HEK293T (cell line): ENCODE measurements around the gene ZWILCH.
"Not testable (repeated sequence)": the region's sequence is repeated elsewhere in the genome, so short reads cannot be mapped to it uniquely, and the experiment has no call there.

ENCODE experiments used
- CTCF ChIA-PET: fragments of 350-600 bp; formaldehyde crosslinking; extraction: SDS; loops from one replicate; lab custom pipeline; 2021; ENCODE audit warnings: antibody characterized with exemption, inconsistent platforms; lab: Yijun Ruan, JAX
- POLR2A ChIA-PET: fragments of 350-600 bp; formaldehyde crosslinking; extraction: SDS; loops from one replicate; lab custom pipeline; 2020; ENCODE audit warnings: antibody characterized with exemption, inconsistent platforms; lab: Yijun Ruan, JAX
- DNase-seq: peaks from one replicate; pipeline ENCODE4 v3.0.0; 2012; ENCODE audit warnings: mixed read lengths; ENCODE audit errors: extremely low spot score
- ARNT ChIP-seq: fragments of 450-650 bp; IDR thresholded peaks from 2 replicates; pipeline ENCODE4 v1.6.1; 2017; ENCODE audit warnings: mild to moderate bottlenecking
- BHLHE40 ChIP-seq: fragments of 450-650 bp; IDR thresholded peaks from 2 replicates; pipeline ENCODE4 v1.6.1; 2016; ENCODE audit warnings: mild to moderate bottlenecking, moderate library complexity, borderline replicate concordance
- CTBP1 ChIP-seq: fragments of 450-650 bp; IDR thresholded peaks from 2 replicates; pipeline ENCODE4 v1.6.1; 2016; ENCODE audit warnings: borderline replicate concordance
- ELF4 ChIP-seq: fragments of 450-650 bp; IDR thresholded peaks from 2 replicates; pipeline ENCODE4 v1.6.1; 2017; ENCODE audit warnings: antibody characterized with exemption
- FOXA1 ChIP-seq: fragments of 450-650 bp; IDR thresholded peaks from 2 replicates; pipeline ENCODE4 v1.6.1; 2016; ENCODE audit warnings: mild to moderate bottlenecking
- FOXK2 ChIP-seq: fragments of 450-650 bp; IDR thresholded peaks from 2 replicates; pipeline ENCODE4 v1.6.1; 2016; ENCODE audit warnings: mild to moderate bottlenecking
- FOXM1 ChIP-seq: fragments of 450-650 bp; IDR thresholded peaks from 2 replicates; pipeline ENCODE4 v1.6.1; 2017; ENCODE audit warnings: mild to moderate bottlenecking, borderline replicate concordance
- HDGF ChIP-seq: fragments of 450-650 bp; IDR thresholded peaks from 2 replicates; pipeline ENCODE4 v1.6.1; 2017; ENCODE audit warnings: antibody characterized with exemption, borderline replicate concordance
- L3MBTL2 ChIP-seq: fragments of 450-650 bp; conservative IDR thresholded peaks from 2 replicates; pipeline ENCODE4 v1.6.1; 2016; ENCODE audit warnings: mild to moderate bottlenecking
- LEF1 ChIP-seq: fragments of 450-650 bp; IDR thresholded peaks from 2 replicates; pipeline ENCODE4 v1.6.1; 2017; ENCODE audit warnings: mild to moderate bottlenecking, borderline replicate concordance
- NFRKB ChIP-seq: fragments of 450-650 bp; IDR thresholded peaks from 2 replicates; pipeline ENCODE4 v1.6.1; 2016; ENCODE audit warnings: mild to moderate bottlenecking, moderate library complexity
- SP1 ChIP-seq: fragments of 450-650 bp; IDR thresholded peaks from 2 replicates; pipeline ENCODE4 v1.6.1; 2017
- SUZ12 ChIP-seq: fragments of 450-650 bp; IDR thresholded peaks from 2 replicates; pipeline ENCODE4 v1.6.1; 2016; ENCODE audit warnings: mild to moderate bottlenecking
- TARDBP ChIP-seq: fragments of 450-650 bp; IDR thresholded peaks from 2 replicates; pipeline ENCODE4 v1.6.1; 2016
- ZNF384 ChIP-seq: fragments of 450-650 bp; IDR thresholded peaks from 2 replicates; pipeline ENCODE4 v1.6.1; 2016
- TF ChIP-seq, protein P1 (sequence below): fragments of 450-650 bp; IDR thresholded peaks from 2 replicates; pipeline ENCODE4 v1.6.1; 2016

ZWILCH gene

GRCh38 chr15:66504563-66505429 lies at the start of gene ZWILCH, which contains the start of gene RPL4:
TSS of gene ZWILCH (plus strand) at chr15:66505326. CDS start at chr15:66505339, 13 bp downstream.
TSS of gene RPL4 (minus strand) at chr15:66504855. CDS start at chr15:66504790, 65 bp downstream.
- TF ChIP-seq L3MBTL2 (peak; percentile 67), HDGF (no peak), ELF4 (peak; percentile 94), LEF1 (0 out of 2 replicates have a peak, but pooled peaks have one; percentile 20), ZNF384 (no peak), FOXK2 (peak; percentile 73; the same call in 1 of the 2 replicates), ARNT (peak; percentile 35; the same call in 1 of the 2 replicates), SP1 (peak; percentile 78; the same call in 1 of the 2 replicates), BHLHE40 (no peak), SUZ12 (no peak), FOXA1 (no peak), CTBP1 (peak; percentile 48; the same call in 1 of the 2 replicates), NFRKB (peak; percentile 99), FOXM1 (no peak; the same call in 1 of the 2 replicates), TARDBP (peak; percentile 68; the same call in 1 of the 2 replicates)
- TF ChIP-seq, protein P1, sequence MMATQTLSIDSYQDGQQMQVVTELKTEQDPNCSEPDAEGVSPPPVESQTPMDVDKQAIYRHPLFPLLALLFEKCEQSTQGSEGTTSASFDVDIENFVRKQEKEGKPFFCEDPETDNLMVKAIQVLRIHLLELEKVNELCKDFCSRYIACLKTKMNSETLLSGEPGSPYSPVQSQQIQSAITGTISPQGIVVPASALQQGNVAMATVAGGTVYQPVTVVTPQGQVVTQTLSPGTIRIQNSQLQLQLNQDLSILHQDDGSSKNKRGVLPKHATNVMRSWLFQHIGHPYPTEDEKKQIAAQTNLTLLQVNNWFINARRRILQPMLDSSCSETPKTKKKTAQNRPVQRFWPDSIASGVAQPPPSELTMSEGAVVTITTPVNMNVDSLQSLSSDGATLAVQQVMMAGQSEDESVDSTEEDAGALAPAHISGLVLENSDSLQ = peak; percentile 60; the same call in 1 of the 2 replicates
- CTCF ChIA-PET = interaction anchor here (1.0 kb wide), 1 partner anchor 98 kb away, joined by 3 read pairs; no protein-coding TSS in a partner anchor
- POLR2A ChIA-PET = interaction anchor here (0.6 to 2.5 kb wide), 20 partner anchors 10 to 635 kb away, joined by 3 to 16 read pairs (median 4); partner anchors contain the start of genes LCTL, MEGF11, RAB11A and TIPIN
- DNase-seq = peak; percentile 64

DNA sequence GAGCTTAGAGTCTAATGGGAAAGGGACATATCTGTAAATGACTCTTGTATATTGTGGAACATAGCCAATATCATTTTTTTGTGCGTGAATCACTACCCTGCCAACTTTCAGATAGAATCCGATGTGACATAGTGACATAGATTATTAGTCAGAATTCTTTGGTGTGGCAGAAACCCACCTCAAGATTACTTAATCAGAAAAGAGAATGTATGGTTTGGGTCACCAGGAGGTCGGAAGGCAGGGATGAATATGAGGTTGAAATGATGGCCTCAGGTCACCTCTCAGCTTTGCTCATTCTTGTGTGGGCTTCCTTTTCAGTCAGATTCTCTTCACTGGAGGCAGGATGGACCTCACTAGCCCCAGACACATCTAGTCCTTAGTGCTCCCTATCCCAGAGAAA lies 48.9 kb upstream of the ZWILCH start:
- CTCF ChIA-PET = no interaction called here
- TF ChIP-seq TARDBP = no peak
- no peak for TF ChIP-seq SUZ12
- no peak for TF ChIP-seq FOXK2
- TF ChIP-seq ELF4 = no peak
- TF ChIP-seq BHLHE40 = no peak
- no peak for TF ChIP-seq FOXM1
- TF ChIP-seq SP1 = no peak
- no peak for TF ChIP-seq FOXA1
- no peak for TF ChIP-seq LEF1
- no peak for TF ChIP-seq ZNF384
- TF ChIP-seq HDGF = no peak
- no peak for TF ChIP-seq NFRKB
- TF ChIP-seq, protein P1 = no peak
- no peak for TF ChIP-seq ARNT
- POLR2A ChIA-PET = no interaction called here
- no peak for DNase-seq

GRCh38 chr15:66459818-66460615 lies 45.1 kb upstream of the ZWILCH start:
- POLR2A ChIA-PET = interaction anchor here (1.4 kb wide), 1 partner anchor 28 kb away, joined by 3 read pairs; no protein-coding TSS in a partner anchor
- DNase-seq = no peak

DNA sequence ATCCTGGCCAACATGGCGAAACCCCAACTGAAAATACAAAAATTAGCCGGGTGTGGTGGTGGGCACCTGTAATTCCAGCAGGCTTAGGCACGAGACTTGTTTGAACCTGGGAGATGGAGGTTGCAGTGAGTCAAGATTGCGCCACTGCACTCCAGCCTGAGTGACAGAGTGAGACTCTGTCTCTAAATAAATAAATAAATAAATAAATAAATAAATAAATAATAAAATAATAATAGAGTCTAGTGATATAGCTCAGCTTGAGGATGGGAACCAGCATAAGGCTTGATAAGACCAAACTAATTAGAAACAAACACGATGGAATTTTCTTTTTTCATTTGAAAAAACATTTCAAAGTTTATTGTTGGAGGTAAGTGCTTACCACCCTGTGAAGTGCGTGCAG lies 43.8 kb upstream of the ZWILCH start:
- ChIA-PET CTCF (interaction anchor here (0.7 kb wide), 1 partner anchor 11 kb away, joined by 3 read pairs; no protein-coding TSS in a partner anchor), POLR2A (interaction anchor here (1.3 kb wide), 1 partner anchor 37 kb away, joined by 3 read pairs; no protein-coding TSS in a partner anchor)
- not testable (repeated sequence) for DNase-seq

More at GRCh38 chr15:66459818-66460615, 45.1 kb upstream of the ZWILCH start:
- TF ChIP-seq, protein P1 = no peak
- no peak for TF ChIP-seq BHLHE40
- no peak for TF ChIP-seq L3MBTL2
- TF ChIP-seq FOXM1 = no peak
- TF ChIP-seq TARDBP = no peak
- no peak for TF ChIP-seq ARNT
- no peak for TF ChIP-seq HDGF
- no peak for TF ChIP-seq ELF4
- no peak for TF ChIP-seq LEF1
- no peak for TF ChIP-seq FOXA1
- TF ChIP-seq NFRKB = no peak
- TF ChIP-seq SP1 = no peak
- no peak for TF ChIP-seq ZNF384
- no peak for TF ChIP-seq CTBP1
- TF ChIP-seq FOXK2 = no peak
- no peak for TF ChIP-seq SUZ12
- CTCF ChIA-PET = no interaction called here

- no peak for DNase-seq
- CTCF ChIA-PET = no interaction called here
- TF ChIP-seq FOXA1 (no peak), LEF1 (no peak)
- TF ChIP-seq, protein P1 = no peak
- POLR2A ChIA-PET = interaction anchor here (1.3 kb wide), 1 partner anchor 36 kb away, joined by 3 read pairs; no protein-coding TSS in a partner anchor
Measured at GRCh38 chr15:66461917-66462316, 43.2 kb upstream of the ZWILCH start.
